Measurements from ENCODE around the gene TGOLN2.

The TGOLN2 gene

GRCh38 chr2:85282914-85283313, 44.9 kb downstream of the TGOLN2 start:
- no peak overlapping the region for H3K4me3 ChIP-seq (ENCODE audit: low read length)
- TF ChIP-seq CTCF (conservative IDR thresholded peaks at IDR 0.05; ENCODE audit: low read depth, low read length) = no peak
- no peak for DNase-seq (ENCODE audit: low read depth)

- DNase-seq (ENCODE audit: low read depth) = no peak
- no peak overlapping the region for H3K4me3 ChIP-seq (ENCODE audit: low read length)
- no peak for TF ChIP-seq CTCF (conservative IDR thresholded peaks at IDR 0.05; ENCODE audit: low read depth, low read length)
These were observed 46.2 kb downstream of the TGOLN2 start for GRCh38 chr2:85281553-85281952.

- DNase-seq (ENCODE audit: low read depth) = no peak
- TF ChIP-seq CTCF (conservative IDR thresholded peaks at IDR 0.05; ENCODE audit: low read depth, low read length) = no peak
- H3K4me3 ChIP-seq (ENCODE audit: low read length) = no peak overlapping the region
These were observed 49.4 kb downstream of the TGOLN2 start for GRCh38 chr2:85278361-85278760.

GRCh38 chr2:85277416-85278158, 50.2 kb downstream of the TGOLN2 start:
- peak overlapping the region; percentile 6 for H3K4me3 ChIP-seq (ENCODE audit: low read length)
- TF ChIP-seq CTCF (conservative IDR thresholded peaks at IDR 0.05; ENCODE audit: low read depth, low read length) = no peak
- no peak for DNase-seq (ENCODE audit: low read depth)

GRCh38 chr2:85276571-85277118, 51.1 kb downstream of the TGOLN2 start:
- DNase-seq (ENCODE audit: low read depth) = no peak
- H3K4me3 ChIP-seq (ENCODE audit: low read length) = no peak overlapping the region
- no peak for TF ChIP-seq CTCF (conservative IDR thresholded peaks at IDR 0.05; ENCODE audit: low read depth, low read length)

GRCh38 chr2:85275984-85276540, 51.7 kb downstream of the TGOLN2 start:
- DNase-seq (ENCODE audit: low read depth) = no peak
- H3K4me3 ChIP-seq (ENCODE audit: low read length) = no peak overlapping the region
- no peak for TF ChIP-seq CTCF (conservative IDR thresholded peaks at IDR 0.05; ENCODE audit: low read depth, low read length)

Measured in retinal pigment epithelial cell (primary cell).